ENCODE results near the gene SMYD3. TPM values are rescaled to one million over a fixed set of nuclear protein-coding genes. Genes with fewer than 3 reads are reported as not detected.

The SMYD3 gene
- total and polyA plus RNA-seq, 5 donors = 6.8 to 11.6 (median 9.9) TPM

- intact Hi-C loops (cut with DNase I) = no loop called here
- no peak for ATAC-seq
- no peak for DNase-seq
- H3K4me3 ChIP-seq (ENCODE audit: low read length) = no peak overlapping the region
- H3K9me3 ChIP-seq (ENCODE audit: control insufficient read depth, low read length) = no peaks in the 10 kb centered on the region
- no peaks in the 10 kb centered on the region for H3K4me1 ChIP-seq (ENCODE audit: control insufficient read depth, insufficient read depth, low read length)
- 68% methylated on average over 2 of the region's 2 CpGs for WGBS
- no peak overlapping the region for H3K27ac ChIP-seq (ENCODE audit: low read length)
- H3K27me3 ChIP-seq (ENCODE audit: control insufficient read depth, insufficient read depth) = no peaks in the 10 kb centered on the region
Measured at GRCh38 chr1:246208105-246208504, 299.0 kb downstream of the SMYD3 start.

GRCh38 chr1:246203180-246203579 is 303.9 kb downstream of the SMYD3 start:
- no peak overlapping the region for H3K4me3 ChIP-seq (ENCODE audit: low read length)

GRCh38 chr1:246200738-246201137 is 306.3 kb downstream of the SMYD3 start:
- ATAC-seq (no peak), DNase-seq (no peak)
- H3K4me1 ChIP-seq (ENCODE audit: control insufficient read depth, insufficient read depth, low read length) = peaks cover 1% of the 10 kb centered on the region
- no peak overlapping the region for H3K27ac ChIP-seq (ENCODE audit: low read length)
- no peaks in the 10 kb centered on the region for H3K27me3 ChIP-seq (ENCODE audit: control insufficient read depth, insufficient read depth)
- no peaks in the 10 kb centered on the region for H3K9me3 ChIP-seq (ENCODE audit: control insufficient read depth, low read length)
- intact Hi-C loops (cut with DNase I) = no loop called here
- H3K4me3 ChIP-seq (ENCODE audit: low read length) = no peak overlapping the region
- WGBS = 93% methylated on average over 4 of the region's 4 CpGs

More at GRCh38 chr1:246203180-246203579, 303.9 kb downstream of the SMYD3 start:
- Histone ChIP-seq H3K27me3 (ENCODE audit: control insufficient read depth, insufficient read depth) (no peaks in the 10 kb centered on the region), H3K4me1 (ENCODE audit: control insufficient read depth, insufficient read depth, low read length) (peaks cover 1% of the 10 kb centered on the region), H3K9me3 (ENCODE audit: control insufficient read depth, low read length) (no peaks in the 10 kb centered on the region), H3K27ac (ENCODE audit: low read length) (no peak overlapping the region)
- DNase-seq (no peak), ATAC-seq (no peak)
- intact Hi-C loops (cut with DNase I) = no loop called here
- over 99% methylated on average over 6 of the region's 6 CpGs for WGBS

GRCh38 chr1:246200225-246200624 is 306.9 kb downstream of the SMYD3 start:
- Histone ChIP-seq H3K27ac (ENCODE audit: low read length) (no peak overlapping the region), H3K9me3 (ENCODE audit: control insufficient read depth, low read length) (no peaks in the 10 kb centered on the region), H3K27me3 (ENCODE audit: control insufficient read depth, insufficient read depth) (no peaks in the 10 kb centered on the region), H3K4me1 (ENCODE audit: control insufficient read depth, insufficient read depth, low read length) (peaks cover 1% of the 10 kb centered on the region), H3K4me3 (ENCODE audit: low read length) (no peak overlapping the region)
- no peak for ATAC-seq
- intact Hi-C loops (cut with DNase I) = no loop called here
- no peak for DNase-seq
- 93% methylated on average over 15 of the region's 15 CpGs for WGBS

GRCh38 chr1:246199086-246199645 is 307.9 kb downstream of the SMYD3 start:
- no peak for DNase-seq
- Histone ChIP-seq H3K27me3 (ENCODE audit: control insufficient read depth, insufficient read depth) (no peaks in the 10 kb centered on the region), H3K4me1 (ENCODE audit: control insufficient read depth, insufficient read depth, low read length) (peaks cover 1% of the 10 kb centered on the region), H3K4me3 (ENCODE audit: low read length) (no peak overlapping the region), H3K27ac (ENCODE audit: low read length) (no peak overlapping the region), H3K9me3 (ENCODE audit: control insufficient read depth, low read length) (no peaks in the 10 kb centered on the region)
- intact Hi-C loops (cut with DNase I) = no loop called here
- 53% methylated on average over 4 of the region's 4 CpGs for WGBS
- ATAC-seq = no peak

- Histone ChIP-seq H3K27me3 (ENCODE audit: control insufficient read depth, insufficient read depth) (no peaks in the 10 kb centered on the region), H3K4me3 (ENCODE audit: low read length) (no peak overlapping the region), H3K9me3 (ENCODE audit: control insufficient read depth, low read length) (no peaks in the 10 kb centered on the region), H3K4me1 (ENCODE audit: control insufficient read depth, insufficient read depth, low read length) (peaks cover 1% of the 10 kb centered on the region), H3K27ac (ENCODE audit: low read length) (no peak overlapping the region)
- WGBS = 95% methylated on average over 2 of the region's 2 CpGs
- intact Hi-C loops (cut with DNase I) = no loop called here
- DNase-seq (no peak), ATAC-seq (no peak)
Measured at GRCh38 chr1:246198115-246198816, 308.8 kb downstream of the SMYD3 start.

GRCh38 chr1:246197076-246197475 is 310.0 kb downstream of the SMYD3 start:
- Histone ChIP-seq H3K4me3 (ENCODE audit: low read length) (no peak overlapping the region), H3K27ac (ENCODE audit: low read length) (no peak overlapping the region), H3K27me3 (ENCODE audit: control insufficient read depth, insufficient read depth) (no peaks in the 10 kb centered on the region), H3K4me1 (ENCODE audit: control insufficient read depth, insufficient read depth, low read length) (peaks cover 1% of the 10 kb centered on the region), H3K9me3 (ENCODE audit: control insufficient read depth, low read length) (no peaks in the 10 kb centered on the region)
- DNase-seq (no peak), ATAC-seq (no peak)
- WGBS = 95% methylated on average over 9 of the region's 9 CpGs
- intact Hi-C loops (cut with DNase I) = no loop called here

- no peaks in the 10 kb centered on the region for H3K9me3 ChIP-seq (ENCODE audit: control insufficient read depth, low read length)
- 98% methylated on average over 7 of the region's 7 CpGs for WGBS
- no peak overlapping the region for H3K27ac ChIP-seq (ENCODE audit: low read length)
- peaks cover 1% of the 10 kb centered on the region for H3K4me1 ChIP-seq (ENCODE audit: control insufficient read depth, insufficient read depth, low read length)
- no peak overlapping the region for H3K4me3 ChIP-seq (ENCODE audit: low read length)
- no peaks in the 10 kb centered on the region for H3K27me3 ChIP-seq (ENCODE audit: control insufficient read depth, insufficient read depth)
- intact Hi-C loops (cut with DNase I) = no loop called here
- DNase-seq (no peak), ATAC-seq (no peak)
Measured at GRCh38 chr1:246195296-246195695, 311.8 kb downstream of the SMYD3 start.

GRCh38 chr1:246193537-246193936 is 313.5 kb downstream of the SMYD3 start:
- intact Hi-C loops (cut with DNase I) = no loop called here
- WGBS = 90% methylated on average over 12 of the region's 12 CpGs
- Histone ChIP-seq H3K4me1 (ENCODE audit: control insufficient read depth, insufficient read depth, low read length) (no peaks in the 10 kb centered on the region), H3K27me3 (ENCODE audit: control insufficient read depth, insufficient read depth) (no peaks in the 10 kb centered on the region), H3K27ac (ENCODE audit: low read length) (no peak overlapping the region), H3K9me3 (ENCODE audit: control insufficient read depth, low read length) (no peaks in the 10 kb centered on the region), H3K4me3 (ENCODE audit: low read length) (no peak overlapping the region)
- DNase-seq = no peak
- ATAC-seq = no peak

GRCh38 chr1:246189126-246189525 is 318.0 kb downstream of the SMYD3 start:
- DNase-seq (no peak), ATAC-seq (no peak)
- Histone ChIP-seq H3K9me3 (ENCODE audit: control insufficient read depth, low read length) (no peaks in the 10 kb centered on the region), H3K4me3 (ENCODE audit: low read length) (no peak overlapping the region), H3K27ac (ENCODE audit: low read length) (no peak overlapping the region), H3K27me3 (ENCODE audit: control insufficient read depth, insufficient read depth) (no peaks in the 10 kb centered on the region), H3K4me1 (ENCODE audit: control insufficient read depth, insufficient read depth, low read length) (no peaks in the 10 kb centered on the region)
- intact Hi-C loops (cut with DNase I) = no loop called here
- 92% methylated on average over 3 of the region's 3 CpGs for WGBS

- DNase-seq = no peak
- no peaks in the 10 kb centered on the region for H3K27me3 ChIP-seq (ENCODE audit: control insufficient read depth, insufficient read depth)
- intact Hi-C loops (cut with DNase I) = no loop called here
- ATAC-seq = no peak
- 89% methylated on average over 10 of the region's 10 CpGs for WGBS
- no peak overlapping the region for H3K27ac ChIP-seq (ENCODE audit: low read length)
- H3K4me3 ChIP-seq (ENCODE audit: low read length) = no peak overlapping the region
- no peaks in the 10 kb centered on the region for H3K4me1 ChIP-seq (ENCODE audit: control insufficient read depth, insufficient read depth, low read length)
- H3K9me3 ChIP-seq (ENCODE audit: control insufficient read depth, low read length) = no peaks in the 10 kb centered on the region
Measured at GRCh38 chr1:246187834-246188372, 319.2 kb downstream of the SMYD3 start.
